ENCODE measurements around the gene ST7L. TPM values are rescaled to one million over a fixed set of nuclear protein-coding genes. Genes with fewer than 3 reads are reported as not detected.
"Not testable (repeated sequence)": the region's sequence is repeated elsewhere in the genome, so short reads cannot be mapped to it uniquely, and the experiment has no call there.

The ST7L gene
- total RNA-seq, 2 donors from 2014 or later = 18.0 to 18.2 TPM

- Histone ChIP-seq H3K36me3 (ENCODE audit: control insufficient read depth, insufficient read depth, low read length) (no peaks in the 10 kb centered on the region), H3K9me3 (ENCODE audit: control insufficient read depth, low read length) (no peaks in the 10 kb centered on the region), H3K27ac (ENCODE audit: low read depth, low read length) (no peak overlapping the region), H3K9ac (ENCODE audit: extremely low read depth, low read length, poor library complexity, severe bottlenecking) (no peak overlapping the region), H3K4me1 (ENCODE audit: control insufficient read depth, insufficient read depth, low read length) (no peaks in the 10 kb centered on the region), H3K27me3 (ENCODE audit: control insufficient read depth, insufficient read depth, low read length, poor library complexity, severe bottlenecking) (no peaks in the 10 kb centered on the region), H3K4me3 (ENCODE audit: low read length) (no peak overlapping the region)
- H3K4me3 Mint-ChIP-seq = no peak overlapping the region
- DNase-seq = no peak
- no peaks in the 10 kb centered on the region for H3K36me3 Mint-ChIP-seq (ENCODE audit: low read depth)
- H3K9me3 Mint-ChIP-seq = no peaks in the 10 kb centered on the region
- H3K27ac Mint-ChIP-seq = no peak overlapping the region
- 97 to 100% methylated on average over 1 to 5 of the region's 5 CpGs for WGBS, 2 experiments (ENCODE audit: insufficient coverage in 1 of 2, insufficient read length in 1 of 2)
- peaks cover 3% of the 10 kb centered on the region for H3K4me1 Mint-ChIP-seq
- H3K27me3 Mint-ChIP-seq (ENCODE audit: insufficient read depth) = peaks cover 5% of the 10 kb centered on the region
- no peak for TF ChIP-seq CTCF (conservative IDR thresholded peaks at IDR 0.05)
Observed at GRCh38 chr1:112488141-112488540, 130.8 kb downstream of the ST7L start.

- not testable (repeated sequence) for H3K4me1 Mint-ChIP-seq; H3K9ac ChIP-seq (ENCODE audit: extremely low read depth, low read length, poor library complexity, severe bottlenecking); H3K9me3 ChIP-seq (ENCODE audit: control insufficient read depth, low read length); H3K36me3 ChIP-seq (ENCODE audit: control insufficient read depth, insufficient read depth, low read length); H3K9me3 Mint-ChIP-seq; H3K27ac ChIP-seq (ENCODE audit: low read depth, low read length); H3K4me1 ChIP-seq (ENCODE audit: control insufficient read depth, insufficient read depth, low read length); H3K4me3 Mint-ChIP-seq; H3K27me3 ChIP-seq (ENCODE audit: control insufficient read depth, insufficient read depth, low read length, poor library complexity, severe bottlenecking); H3K27ac Mint-ChIP-seq; H3K36me3 Mint-ChIP-seq (ENCODE audit: low read depth); DNase-seq; H3K4me3 ChIP-seq (ENCODE audit: low read length); H3K27me3 Mint-ChIP-seq (ENCODE audit: insufficient read depth)
- WGBS, 2 experiments (ENCODE audit: insufficient coverage in 1 of 2, insufficient read length in 1 of 2) = 94% methylated on average over 5 to 6 of the region's 6 CpGs
Observed at GRCh38 chr1:112487686-112488085, 131.3 kb downstream of the ST7L start.

- not testable (repeated sequence) for H3K9me3 Mint-ChIP-seq; H3K36me3 Mint-ChIP-seq (ENCODE audit: low read depth); H3K27me3 Mint-ChIP-seq (ENCODE audit: insufficient read depth)
Observed at GRCh38 chr1:112486063-112486462, 132.9 kb downstream of the ST7L start.

GRCh38 chr1:112478314-112478713, 140.6 kb downstream of the ST7L start:
- TF ChIP-seq CTCF (conservative IDR thresholded peaks at IDR 0.05) = no peak
- no peak overlapping the region for H3K4me3 Mint-ChIP-seq
- H3K36me3 ChIP-seq (ENCODE audit: control insufficient read depth, insufficient read depth, low read length) = no peaks in the 10 kb centered on the region
- H3K27me3 Mint-ChIP-seq (ENCODE audit: insufficient read depth) = peaks cover 9% of the 10 kb centered on the region
- peaks cover 8% of the 10 kb centered on the region for H3K9me3 ChIP-seq (ENCODE audit: control insufficient read depth, low read length)
- H3K27me3 ChIP-seq (ENCODE audit: control insufficient read depth, insufficient read depth, low read length, poor library complexity, severe bottlenecking) = no peaks in the 10 kb centered on the region
- no peaks in the 10 kb centered on the region for H3K4me1 ChIP-seq (ENCODE audit: control insufficient read depth, insufficient read depth, low read length)
- no peak overlapping the region for H3K27ac ChIP-seq (ENCODE audit: low read depth, low read length)
- H3K9ac ChIP-seq (ENCODE audit: extremely low read depth, low read length, poor library complexity, severe bottlenecking) = no peak overlapping the region
- no peak overlapping the region for H3K4me3 ChIP-seq (ENCODE audit: low read length)
- no peak for DNase-seq
- H3K4me1 Mint-ChIP-seq = no peaks in the 10 kb centered on the region
- no peaks in the 10 kb centered on the region for H3K36me3 Mint-ChIP-seq (ENCODE audit: low read depth)
- H3K9me3 Mint-ChIP-seq = peaks cover 44% of the 10 kb centered on the region
- 95% methylated on average over 1 of the region's 1 CpG; no CpG with 5 or more reads in 1 of the 2 experiments for WGBS, 2 experiments (ENCODE audit: insufficient coverage in 1 of 2, insufficient read length in 1 of 2)
- no peak overlapping the region for H3K27ac Mint-ChIP-seq

More at GRCh38 chr1:112486063-112486462, 132.9 kb downstream of the ST7L start:
- not testable (repeated sequence) for H3K27me3 ChIP-seq (ENCODE audit: control insufficient read depth, insufficient read depth, low read length, poor library complexity, severe bottlenecking); H3K9ac ChIP-seq (ENCODE audit: extremely low read depth, low read length, poor library complexity, severe bottlenecking); H3K27ac Mint-ChIP-seq; H3K4me1 ChIP-seq (ENCODE audit: control insufficient read depth, insufficient read depth, low read length); H3K4me3 ChIP-seq (ENCODE audit: low read length); H3K4me3 Mint-ChIP-seq; DNase-seq; H3K4me1 Mint-ChIP-seq; H3K36me3 ChIP-seq (ENCODE audit: control insufficient read depth, insufficient read depth, low read length); H3K9me3 ChIP-seq (ENCODE audit: control insufficient read depth, low read length); H3K27ac ChIP-seq (ENCODE audit: low read depth, low read length)
- 92% methylated on average over 1 of the region's 1 CpG; no CpG with 5 or more reads in 1 of the 2 experiments for WGBS, 2 experiments (ENCODE audit: insufficient coverage in 1 of 2, insufficient read length in 1 of 2)
